H4 (cell line): Measurements from ENCODE around the gene TTC38. TPM values are rescaled to one million over a fixed set of nuclear protein-coding genes. Genes with fewer than 3 reads are reported as not detected.
A peak's percentile ranks its signal among the peaks of the same experiment; 100 is the strongest.

ENCODE experiments used
- DNase-seq: peaks from one replicate; pipeline ENCODE4 v3.0.0-alpha.2; 2015; ENCODE audit warnings: low spot score
- total RNA-seq: library from RNA; depleted of rRNA; stranded (reverse); fragments of >200 nt; shearing (Covaris generic); gene quantifications from 2 replicates; pipeline ENCODE4 v1.2.3, GENCODE V29; 2014; rRNA removed

The TTC38 gene
- 21.5 and 26.9 TPM in 2 replicates for total RNA-seq

DNA sequence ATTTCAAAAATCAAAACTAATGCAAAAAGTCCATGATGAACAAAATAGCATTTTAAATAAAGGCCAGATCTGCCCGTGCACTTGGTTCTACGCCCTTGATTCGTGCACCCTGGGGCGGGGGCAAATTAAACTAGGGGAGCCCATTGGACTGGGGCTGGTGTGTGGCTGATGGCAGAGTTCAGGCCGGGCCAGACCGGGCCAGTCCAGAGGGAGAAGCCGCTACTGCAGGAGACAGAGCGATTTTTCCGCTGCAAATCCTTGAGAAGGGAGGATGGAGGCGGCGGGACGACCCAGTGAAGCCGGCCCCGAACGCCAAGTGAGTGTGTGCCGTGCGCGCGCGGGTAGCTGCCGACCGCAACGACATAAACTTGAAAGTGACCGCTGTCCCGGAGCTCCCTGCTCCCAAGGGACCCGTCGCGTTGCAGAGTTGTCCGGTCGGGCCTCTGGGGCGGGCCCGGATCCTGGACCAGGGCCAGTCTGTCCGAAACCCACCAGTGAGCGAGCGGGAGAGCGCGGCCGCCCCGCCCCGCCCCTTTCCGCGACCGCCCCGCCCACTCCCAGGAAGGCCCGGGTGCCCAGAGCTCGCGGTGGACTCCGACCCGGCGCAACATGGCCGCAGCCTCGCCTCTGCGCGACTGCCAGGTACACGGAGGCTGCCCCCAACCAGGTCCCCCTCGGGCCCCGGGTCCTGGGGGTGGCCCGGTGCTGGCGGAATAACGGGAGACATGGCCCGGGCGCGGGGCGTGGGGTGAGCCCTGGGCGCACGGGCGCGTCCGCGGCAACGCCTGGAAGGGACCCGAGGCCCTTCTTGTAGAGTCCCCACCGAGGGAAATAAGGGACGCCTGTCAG is at the start of gene TTC38:
Gene TTC38 (plus strand): TSS at position 578 of the 849 bp plus-strand sequence. CDS start 32 bp downstream, at position 610.
- peak; percentile 70 for DNase-seq

DNA sequence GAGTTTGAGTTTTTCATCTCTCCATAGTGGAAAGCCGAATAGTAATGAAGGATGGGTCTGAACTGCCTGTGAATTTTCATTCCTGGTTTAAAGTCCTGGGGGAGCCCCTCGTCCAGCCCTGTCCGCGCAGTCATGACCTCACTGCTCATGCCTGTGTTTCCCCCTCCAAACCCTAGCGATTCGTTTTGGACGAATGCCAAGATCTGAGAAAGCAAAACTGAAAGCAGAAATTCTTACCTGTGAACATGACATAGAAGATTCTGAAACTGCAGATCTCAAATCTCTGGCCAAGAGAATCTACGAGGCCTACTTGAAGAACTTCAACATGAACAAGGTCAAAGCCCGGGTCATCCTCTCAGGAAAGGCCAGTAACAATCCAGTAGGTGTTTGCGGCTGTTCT is 48.2 kb upstream of the TTC38 start:
- no peak for DNase-seq

DNA sequence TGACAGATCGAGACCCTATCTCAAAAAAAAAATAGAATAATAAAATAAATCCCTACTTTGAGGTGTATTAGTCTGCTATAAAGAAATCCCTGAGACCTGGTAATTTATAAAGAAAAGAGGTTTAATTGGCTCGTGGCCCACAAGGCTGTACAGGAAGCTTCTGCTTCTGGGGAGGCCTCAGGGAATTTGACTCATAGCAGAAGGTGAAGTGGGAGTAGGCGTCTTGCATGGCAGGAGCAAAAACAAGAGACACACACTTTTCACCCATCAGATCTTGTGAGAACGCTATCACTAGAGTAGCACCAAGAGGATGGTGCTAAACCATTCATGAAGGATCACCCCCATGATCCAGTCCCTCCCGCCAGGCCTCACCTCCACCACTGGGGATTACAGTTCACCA is 46.9 kb upstream of the TTC38 start:
- no peak for DNase-seq

DNA sequence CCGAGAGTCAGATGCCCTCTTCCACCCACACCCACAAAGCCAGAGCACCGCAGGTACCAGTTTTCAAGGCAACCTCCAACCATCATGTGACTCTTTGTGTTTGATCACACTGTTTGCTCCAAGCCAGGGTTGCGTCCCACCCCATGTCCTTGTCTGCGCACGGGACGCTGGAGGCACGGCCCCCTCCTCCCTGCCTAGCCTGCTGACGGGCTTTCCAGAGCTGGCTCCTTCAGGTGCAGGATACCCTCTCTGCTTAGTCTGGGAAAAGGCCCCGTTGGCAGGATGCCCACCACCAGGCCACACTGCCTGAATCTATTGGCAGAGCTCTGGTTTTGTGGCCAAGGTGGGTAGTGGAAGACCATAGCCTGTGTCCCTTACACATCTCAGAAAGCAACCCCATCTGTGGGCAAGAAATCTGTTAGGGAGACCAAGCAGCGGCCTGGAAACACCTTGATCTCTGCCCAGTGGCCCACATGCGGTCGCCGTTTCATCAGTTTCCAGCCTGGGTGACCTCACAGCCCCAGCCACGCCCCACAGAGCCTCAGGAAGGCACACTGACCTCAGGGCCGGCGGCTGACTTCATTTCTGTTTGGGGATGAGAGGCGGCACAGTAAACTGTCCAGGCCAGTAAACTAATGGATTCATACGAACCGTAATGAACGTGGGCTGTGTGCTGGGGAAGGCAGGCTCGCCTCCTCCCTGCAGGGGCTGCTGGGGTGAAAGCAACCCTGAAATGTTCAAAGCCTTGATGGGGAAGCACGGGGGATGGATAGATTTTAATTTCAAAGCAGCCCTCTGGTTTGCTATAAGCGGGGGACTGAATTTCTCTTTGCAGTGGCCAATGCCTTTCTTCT is 43.5 kb upstream of the TTC38 start:
- DNase-seq: no peak

DNA sequence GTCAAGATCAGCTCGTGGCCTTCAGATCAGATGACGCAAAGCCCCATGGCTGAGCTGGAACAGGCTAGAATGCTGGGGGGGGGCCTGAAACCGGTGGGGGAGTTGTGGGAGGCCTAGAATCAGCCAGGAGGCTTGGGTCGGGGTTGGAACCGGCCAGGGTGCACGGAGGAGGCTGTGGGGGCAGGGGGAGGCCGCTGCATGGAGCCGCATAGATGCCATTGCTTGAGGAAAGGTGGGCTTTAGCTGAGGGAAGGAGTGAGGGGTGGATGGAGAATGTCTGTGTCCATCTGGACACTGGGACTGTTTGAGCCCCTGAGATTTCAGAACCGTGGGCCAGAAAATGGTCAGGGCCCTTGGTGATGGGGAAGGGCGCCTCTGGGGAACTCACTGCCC is 42.9 kb upstream of the TTC38 start:
- no peak for DNase-seq

DNA sequence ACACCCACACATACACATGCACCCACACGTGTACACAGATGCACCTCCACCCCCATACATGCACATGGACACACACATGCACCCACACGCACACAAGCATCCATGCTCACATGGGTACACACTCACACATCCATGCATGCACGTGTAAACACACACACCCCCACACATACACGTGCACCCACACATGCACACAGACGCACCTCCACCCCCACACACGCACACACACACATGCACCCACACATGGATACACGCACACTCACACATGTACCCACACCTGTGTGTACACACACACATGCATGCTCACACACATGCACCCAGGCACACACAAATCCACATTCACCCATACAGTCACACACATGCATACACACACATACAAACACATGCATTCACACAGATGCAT is 42.2 kb upstream of the TTC38 start:
- no peak for DNase-seq

DNA sequence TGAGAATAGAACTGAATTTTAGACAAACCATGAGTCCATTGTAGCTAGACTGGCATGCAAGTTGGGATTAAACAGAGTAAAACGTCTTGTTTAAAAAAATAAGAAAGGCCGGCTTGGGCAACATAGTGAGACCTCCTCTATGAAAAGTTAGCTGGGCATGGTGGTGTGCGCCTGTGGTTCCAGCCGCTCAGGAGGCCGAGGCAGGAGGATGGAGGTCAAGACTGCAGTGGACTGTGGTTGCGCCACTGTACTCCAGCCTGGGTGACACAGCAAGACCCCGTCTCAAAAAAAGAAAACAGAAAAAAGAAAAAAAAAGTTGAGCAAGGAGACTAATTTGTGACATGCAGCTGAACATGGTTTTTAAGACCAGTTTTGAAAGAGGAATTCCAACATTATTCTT is 41.2 kb upstream of the TTC38 start:
- DNase-seq: no peak

DNA sequence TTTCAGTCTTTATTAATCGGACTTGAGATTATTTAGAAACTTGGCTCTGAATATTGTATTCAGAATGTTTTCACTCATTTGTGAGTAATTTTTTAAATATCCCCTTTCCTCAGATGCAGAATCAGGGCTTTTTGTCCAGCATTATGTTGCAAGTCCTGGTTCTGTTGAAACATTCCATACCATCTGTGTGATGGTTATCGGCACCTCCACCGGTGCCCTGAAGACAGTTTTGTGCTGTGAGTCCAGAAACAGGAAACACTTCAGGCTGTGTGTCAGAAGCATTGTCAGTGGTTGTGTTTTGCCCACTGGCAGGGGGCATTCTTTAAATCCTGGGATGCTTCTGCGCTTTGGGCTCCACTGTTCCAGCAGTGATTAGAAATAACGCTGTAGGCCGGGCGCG is 38.1 kb upstream of the TTC38 start:
- no peak for DNase-seq

DNA sequence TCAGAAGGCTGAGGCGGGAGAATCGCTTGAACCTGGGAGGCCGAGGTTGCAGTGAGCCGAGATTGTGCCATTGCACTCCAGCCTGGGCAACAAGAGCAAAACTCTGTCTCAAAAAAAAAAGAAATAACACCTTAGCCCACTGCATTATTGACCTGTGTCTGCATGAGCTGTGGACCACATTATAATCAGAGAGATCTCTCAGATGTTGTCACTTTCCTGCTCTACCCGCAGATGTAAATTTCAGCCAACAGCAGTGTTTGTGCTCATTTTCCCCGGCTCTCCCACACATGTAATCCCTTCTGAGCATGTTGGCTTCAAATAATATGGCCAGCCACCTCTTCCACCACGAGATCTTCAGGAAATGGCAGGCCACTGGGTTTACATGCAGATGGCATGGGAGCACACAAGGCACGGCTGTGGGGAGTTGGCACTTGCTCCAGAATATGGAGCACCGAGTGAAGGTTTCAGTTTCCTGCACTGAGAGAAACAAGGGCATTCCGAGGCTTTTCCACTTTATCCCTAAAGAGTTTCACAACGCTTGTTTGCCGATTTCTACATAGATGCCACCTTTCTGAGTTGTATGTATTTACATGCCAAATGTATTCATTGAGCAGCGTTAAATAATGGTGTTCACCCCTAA is 37.4 kb upstream of the TTC38 start:
- no peak for DNase-seq

DNA sequence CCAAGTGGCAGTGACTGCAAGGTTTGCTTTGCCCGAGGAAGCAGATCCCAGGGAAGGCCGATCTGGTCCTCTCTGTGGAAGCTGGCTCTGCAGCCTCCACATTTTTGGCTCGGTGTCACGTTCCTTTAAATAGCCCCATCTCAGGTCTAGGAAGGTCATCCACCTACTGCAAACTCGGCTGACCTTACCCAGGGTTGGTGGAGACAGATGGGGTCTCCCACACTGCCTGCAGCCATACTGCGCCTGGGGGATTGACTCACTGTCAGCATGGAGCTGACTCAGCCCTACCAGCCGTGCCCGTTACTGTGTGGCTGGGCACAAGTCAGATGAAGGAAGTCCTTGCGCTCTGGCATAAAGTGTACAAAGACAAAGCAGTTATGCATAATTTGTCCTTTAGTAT is 34.6 kb upstream of the TTC38 start:
- DNase-seq: no peak

DNA sequence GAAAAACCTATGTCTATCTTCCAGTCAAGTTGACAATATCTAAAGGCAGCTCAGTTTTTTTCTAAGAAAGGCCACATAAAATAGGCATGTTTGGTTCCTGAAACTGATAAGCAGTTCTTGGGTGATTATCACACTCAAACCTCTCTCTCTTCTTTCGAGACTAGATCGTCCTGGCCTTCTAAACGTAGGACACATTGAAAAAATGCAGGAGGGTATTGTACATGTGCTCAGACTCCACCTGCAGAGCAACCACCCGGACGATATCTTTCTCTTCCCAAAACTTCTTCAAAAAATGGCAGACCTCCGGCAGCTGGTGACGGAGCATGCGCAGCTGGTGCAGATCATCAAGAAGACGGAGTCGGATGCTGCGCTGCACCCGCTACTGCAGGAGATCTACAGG is 32.8 kb upstream of the TTC38 start:
- no peak for DNase-seq

DNA sequence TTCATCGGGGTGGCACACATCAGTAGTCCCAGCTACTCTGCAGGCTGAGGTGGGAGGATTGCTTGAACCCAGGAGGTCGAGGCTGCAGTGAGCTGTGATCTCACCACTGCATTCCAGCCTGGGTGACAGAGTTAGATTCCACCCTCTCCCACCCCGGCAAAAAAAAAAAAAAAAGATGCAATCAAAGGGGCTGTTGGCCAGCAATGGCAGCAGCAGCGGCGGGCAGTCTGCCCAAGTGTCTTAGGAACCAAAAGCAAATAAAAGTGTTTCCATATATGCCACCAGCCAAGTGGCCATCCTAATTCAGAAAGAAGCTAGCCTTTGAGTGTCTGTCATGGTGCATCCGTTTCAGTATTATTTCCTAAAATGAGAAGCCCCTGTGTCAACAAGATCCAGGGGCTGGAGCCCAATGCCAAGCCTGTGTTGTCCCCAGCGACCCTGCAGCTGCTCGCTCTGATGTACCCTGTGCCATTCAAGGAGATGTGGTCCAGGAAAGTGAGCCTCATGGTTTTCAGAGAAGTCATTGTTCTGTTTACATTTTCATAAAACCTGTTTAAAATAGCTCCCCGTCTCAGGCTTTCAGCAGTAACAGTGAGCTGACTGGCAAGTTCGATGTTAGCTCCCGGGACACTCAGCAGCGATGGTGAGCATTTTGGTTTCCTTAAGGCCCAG is 30.2 kb upstream of the TTC38 start:
- DNase-seq: no peak

DNA sequence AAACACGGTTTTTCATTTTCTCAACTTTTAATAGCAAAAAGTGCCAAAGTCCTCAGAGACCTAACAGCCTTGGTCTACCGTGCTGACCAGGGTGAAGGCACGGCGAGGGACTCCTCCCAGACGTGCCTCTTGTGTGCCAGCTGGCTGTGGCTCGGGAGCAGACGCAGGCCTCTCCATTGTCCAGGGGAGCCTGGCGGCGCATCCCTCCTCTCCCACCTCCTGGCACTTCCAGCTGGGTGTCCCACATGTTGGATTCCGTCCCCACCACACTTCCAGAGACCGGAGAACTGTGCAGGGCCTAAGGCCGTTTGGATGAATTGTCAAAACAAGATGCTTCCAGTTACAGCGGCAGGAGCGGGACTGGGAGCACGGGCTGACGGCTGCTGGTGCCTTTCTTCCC is 29.3 kb upstream of the TTC38 start:
- no peak for DNase-seq

DNA sequence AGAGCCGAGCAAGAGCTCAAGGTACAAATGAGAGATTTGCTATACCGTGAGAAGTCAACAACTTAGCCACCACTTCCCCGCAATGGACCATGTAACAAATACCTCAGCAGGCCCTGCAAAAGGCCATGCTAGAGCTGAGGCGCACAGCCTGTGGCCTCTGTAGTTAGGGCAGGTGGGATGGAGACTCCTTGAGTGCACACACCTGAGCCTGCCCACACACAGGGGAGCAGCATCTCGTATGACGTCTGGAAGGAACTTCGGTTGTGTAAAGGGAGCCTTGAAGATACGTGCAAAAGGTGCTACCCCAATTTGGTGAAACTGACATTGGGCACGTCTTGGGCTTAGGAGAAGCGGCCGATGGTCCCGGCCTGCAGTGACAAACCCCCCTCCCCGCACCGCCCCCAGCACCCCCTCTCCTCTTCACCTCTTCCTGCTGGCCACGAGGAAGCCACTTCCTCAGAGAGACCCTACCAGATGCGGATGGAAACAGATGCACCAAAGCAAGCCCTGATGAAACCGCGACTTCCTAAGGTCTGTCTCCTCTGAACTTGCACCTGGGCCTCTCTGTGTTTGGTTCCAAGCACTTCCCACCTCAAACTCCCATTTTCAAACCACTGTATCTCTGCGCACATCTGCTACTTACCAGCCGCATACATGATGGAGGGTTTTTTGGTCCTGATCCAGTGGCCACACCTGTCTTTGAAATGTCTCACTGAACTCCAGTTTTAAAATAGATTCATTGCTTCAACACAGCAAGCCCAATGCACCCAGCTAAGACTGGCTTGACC is 28.4 kb upstream of the TTC38 start:
- no peak for DNase-seq

DNA sequence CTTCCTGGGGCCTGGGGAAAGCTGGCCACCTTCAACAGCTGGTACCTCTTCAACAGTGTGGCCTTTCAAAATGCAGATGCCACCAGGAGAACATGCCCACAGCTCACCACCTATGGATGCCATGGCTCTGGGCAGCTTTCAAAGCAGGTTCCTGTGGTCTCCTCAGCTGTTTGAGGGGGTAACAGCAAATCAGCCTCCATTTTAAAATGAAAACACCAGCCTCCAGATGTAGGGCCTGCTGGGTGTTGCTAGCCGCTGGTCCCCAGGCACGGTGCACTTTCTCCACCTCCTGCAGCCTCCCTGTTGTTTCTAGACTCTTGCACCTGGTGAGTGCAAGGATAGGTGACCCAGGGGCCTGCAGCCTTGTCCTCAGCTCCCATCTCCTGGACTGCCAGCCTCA is 27.7 kb upstream of the TTC38 start:
- no peak for DNase-seq

DNA sequence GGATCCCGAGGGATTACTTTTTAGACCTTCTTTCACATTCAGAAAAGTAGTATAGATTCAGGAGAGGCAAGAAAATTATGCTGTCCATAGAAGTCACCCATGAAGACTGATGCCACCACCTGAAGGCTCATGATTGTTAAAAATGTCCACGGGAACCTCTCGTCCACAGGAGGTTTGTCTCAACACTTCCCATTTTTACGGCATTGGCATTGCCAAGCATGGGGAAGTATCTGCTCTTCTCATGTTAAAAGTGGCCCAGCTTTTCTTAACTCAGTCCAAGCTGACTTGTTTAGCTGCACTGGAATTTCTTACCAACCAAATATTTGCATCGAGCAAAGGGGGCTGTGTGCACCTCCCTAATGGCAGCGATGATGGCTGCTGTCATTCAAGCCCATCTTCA is 27.3 kb upstream of the TTC38 start:
- no peak for DNase-seq

DNA sequence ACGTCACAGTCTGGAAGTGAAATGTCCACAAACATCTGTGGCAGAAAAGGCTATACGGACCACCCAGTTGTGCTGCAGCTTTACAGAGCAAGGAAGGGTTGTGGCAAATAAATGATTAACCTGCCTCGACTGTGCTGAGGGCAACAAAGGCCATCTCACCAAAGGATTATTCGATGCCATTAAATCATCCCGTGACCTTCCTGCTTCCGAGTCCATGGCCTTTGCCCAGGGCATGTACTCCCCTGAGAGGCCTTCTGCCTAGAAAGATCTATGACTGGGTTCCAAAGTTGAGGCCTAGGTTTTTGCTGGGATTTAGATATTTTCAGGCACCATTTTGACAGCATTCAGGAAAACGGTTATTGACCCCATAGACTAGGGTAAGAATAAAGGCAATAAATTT is 26.9 kb upstream of the TTC38 start:
- no peak for DNase-seq

DNA sequence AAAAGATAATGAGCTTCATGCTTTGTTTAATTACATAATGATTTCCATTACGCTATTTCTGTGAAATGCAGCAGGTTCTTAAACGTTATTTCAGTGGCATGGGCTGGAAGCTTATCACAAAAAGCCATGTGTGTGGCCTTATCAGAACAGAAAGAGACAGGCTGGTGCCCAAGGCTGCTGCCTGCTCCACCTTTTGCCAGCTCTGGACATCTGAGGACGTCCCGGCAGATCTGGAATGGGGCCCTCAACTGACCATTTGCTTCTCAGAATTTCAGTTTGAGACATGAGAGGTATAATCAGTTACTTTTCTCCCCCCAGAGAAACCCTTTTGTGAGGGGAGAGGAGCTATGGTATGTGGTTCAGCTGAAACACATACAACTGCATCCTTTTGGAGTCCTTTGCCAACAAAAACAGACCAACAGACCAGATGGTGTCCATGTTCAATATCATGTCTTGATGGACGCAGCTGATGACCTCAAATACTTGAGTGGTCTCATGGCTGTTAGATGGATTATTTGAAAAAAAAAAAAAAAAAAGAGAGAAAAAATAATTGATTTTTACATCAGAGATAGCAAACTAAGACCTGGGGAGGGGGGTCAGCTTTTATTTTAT is 26.3 kb upstream of the TTC38 start:
- no peak for DNase-seq

DNA sequence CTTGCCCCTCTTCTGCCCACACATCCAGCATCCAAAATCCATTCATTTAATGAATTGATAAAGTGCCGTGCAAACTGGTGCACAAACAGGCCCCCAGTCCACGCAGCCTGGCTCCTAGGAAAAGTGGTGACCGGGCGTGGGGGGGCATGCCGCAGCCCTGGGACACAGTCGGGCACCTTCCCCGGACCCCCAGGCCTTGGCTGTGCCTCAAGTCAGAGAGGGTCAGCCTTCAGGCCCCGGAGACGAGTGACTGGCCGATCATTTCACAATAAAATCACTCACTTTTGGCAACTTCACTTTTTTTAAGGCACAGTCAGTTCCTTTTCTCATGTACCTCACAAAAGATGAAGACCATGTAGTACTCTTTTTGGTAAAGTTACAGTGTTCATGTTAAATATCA is 25.7 kb upstream of the TTC38 start:
- DNase-seq: no peak

DNA sequence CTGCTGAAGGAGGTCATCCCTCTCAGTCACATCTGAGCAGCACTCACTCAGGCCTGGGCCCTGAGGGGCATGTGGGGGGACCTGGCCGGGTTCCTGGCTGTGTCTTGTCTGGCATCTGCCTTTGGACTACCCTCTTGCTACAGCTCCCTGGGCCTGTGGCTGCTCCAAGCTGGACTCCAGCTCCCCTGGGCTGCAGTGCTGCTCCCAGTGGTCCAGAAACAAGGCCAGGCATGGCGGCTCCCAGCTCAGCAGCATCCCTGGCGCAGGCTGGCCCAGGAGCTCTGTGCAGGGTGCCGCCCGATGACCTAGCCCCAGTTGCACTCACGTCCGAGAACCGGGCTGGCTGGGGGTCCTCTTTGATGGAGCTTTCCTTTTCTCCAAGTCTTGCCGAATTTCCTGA is 23.0 kb upstream of the TTC38 start:
- no peak for DNase-seq

DNA sequence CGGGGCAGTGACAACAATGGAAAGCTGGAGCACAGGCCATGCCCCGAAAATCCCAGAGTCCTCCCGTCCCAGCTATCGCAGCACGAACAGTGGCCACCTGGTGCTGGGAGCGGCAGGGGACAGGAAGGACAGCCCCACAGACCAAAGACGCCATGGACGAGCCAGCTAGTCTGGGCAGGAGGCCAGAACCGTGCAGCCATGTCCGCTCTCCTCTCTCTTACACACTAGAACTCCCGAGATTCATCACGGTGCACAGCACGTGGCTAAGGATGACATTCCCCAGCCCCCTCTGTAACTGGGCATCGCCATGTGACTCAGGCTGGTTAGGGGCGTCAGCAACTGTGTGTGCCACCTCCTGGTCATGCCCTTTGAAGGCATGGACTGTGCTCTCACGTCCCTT is 22.3 kb upstream of the TTC38 start:
- no peak for DNase-seq
